SK-N-SH (cell line): ENCODE data around the gene KANSL3.

Source experiments
- GABPA ChIP-seq: IDR thresholded peaks from 2 replicates; pipeline ENCODE4 v1.4.0; 2012; ENCODE audit warnings: low read depth, mild to moderate bottlenecking
- YY1 ChIP-seq: IDR thresholded peaks from 2 replicates; pipeline ENCODE4 v1.4.0; 2012; ENCODE audit warnings: low read depth, mild to moderate bottlenecking
- TF ChIP-seq, protein P1 (sequence below): fragments of 200-600 bp; sonication (generic); IDR thresholded peaks from 2 replicates; pipeline ENCODE4 v1.6.1; 2017; ENCODE audit warnings: antibody characterized with exemption, mild to moderate bottlenecking, moderate library complexity

DNA sequence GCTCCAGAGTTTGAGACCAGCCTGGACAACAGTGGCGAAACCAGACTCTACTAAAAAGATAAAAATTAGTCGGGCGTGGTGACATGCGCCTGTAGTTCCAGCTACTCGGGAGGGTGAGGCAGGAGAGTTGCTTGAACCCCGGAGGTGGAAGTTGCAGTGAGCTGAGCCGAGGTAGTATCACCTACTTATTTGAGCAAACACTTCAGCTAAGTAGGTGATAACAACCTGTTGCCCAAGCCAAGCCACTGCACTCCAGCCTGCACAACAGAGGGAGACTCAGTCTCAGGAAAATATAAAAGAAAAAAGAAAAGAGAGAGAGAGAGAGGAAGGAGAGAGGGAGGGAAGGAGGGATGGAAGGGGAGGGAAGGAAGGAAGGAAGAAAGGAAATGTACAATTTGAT is 25.7 kb upstream of the KANSL3 start:
- TF ChIP-seq, protein P1, sequence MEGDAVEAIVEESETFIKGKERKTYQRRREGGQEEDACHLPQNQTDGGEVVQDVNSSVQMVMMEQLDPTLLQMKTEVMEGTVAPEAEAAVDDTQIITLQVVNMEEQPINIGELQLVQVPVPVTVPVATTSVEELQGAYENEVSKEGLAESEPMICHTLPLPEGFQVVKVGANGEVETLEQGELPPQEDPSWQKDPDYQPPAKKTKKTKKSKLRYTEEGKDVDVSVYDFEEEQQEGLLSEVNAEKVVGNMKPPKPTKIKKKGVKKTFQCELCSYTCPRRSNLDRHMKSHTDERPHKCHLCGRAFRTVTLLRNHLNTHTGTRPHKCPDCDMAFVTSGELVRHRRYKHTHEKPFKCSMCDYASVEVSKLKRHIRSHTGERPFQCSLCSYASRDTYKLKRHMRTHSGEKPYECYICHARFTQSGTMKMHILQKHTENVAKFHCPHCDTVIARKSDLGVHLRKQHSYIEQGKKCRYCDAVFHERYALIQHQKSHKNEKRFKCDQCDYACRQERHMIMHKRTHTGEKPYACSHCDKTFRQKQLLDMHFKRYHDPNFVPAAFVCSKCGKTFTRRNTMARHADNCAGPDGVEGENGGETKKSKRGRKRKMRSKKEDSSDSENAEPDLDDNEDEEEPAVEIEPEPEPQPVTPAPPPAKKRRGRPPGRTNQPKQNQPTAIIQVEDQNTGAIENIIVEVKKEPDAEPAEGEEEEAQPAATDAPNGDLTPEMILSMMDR: no peak
- TF ChIP-seq GABPA: no peak
- TF ChIP-seq YY1: no peak
